T1000 (cell line): ENCODE measurements around the gene MYO15B.

Experiments
- DNase-seq: peaks from one replicate; lab custom pipeline; 2025; ENCODE audit warnings: mixed read lengths; lab: John Stamatoyannopoulos, UW

Gene MYO15B

DNA sequence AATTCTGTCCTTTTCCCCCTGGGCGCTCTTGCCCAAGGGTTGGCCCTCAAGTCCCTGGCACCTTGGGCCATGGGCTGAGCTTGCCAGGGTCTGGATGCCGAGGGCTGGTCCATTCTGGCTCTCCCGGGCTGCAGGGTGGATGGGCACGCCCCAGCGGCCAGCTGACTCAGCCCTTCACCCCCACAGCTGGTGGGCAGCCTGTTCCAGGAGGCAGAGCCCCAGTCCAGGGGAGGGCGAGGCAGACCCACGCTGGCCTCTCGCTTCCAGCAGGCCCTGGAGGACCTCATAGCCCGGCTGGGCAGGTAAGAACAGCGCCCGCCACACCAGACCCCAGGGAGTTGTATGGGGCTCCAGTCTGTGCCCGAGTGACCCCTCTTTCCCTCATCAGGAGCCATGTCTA is 15.0 kb downstream of the MYO15B start:
- no peak for DNase-seq

DNA sequence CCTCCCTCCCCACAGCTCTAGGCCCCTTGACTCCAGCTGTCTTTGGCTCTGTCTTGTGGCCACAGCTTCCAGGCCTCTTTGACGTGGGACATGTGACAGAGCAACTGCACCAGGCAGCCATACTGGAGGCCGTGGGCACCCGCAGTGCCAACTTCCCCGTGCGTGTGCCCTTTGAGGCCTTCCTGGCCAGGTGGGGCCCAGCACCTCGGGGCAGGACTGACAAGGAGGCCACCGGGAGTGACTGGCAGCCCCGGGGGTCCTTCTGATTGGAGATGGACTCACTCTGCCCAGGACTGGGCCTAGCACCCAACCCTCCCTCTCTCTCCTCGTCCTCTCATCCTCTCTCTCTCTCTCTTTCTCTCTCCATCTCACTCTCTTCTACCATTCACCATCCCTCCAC is 15.5 kb downstream of the MYO15B start:
- no peak for DNase-seq

- DNase-seq: no peak
Measured at GRCh38 chr17:75604034-75604695, 16.6 kb downstream of the MYO15B start.

DNA sequence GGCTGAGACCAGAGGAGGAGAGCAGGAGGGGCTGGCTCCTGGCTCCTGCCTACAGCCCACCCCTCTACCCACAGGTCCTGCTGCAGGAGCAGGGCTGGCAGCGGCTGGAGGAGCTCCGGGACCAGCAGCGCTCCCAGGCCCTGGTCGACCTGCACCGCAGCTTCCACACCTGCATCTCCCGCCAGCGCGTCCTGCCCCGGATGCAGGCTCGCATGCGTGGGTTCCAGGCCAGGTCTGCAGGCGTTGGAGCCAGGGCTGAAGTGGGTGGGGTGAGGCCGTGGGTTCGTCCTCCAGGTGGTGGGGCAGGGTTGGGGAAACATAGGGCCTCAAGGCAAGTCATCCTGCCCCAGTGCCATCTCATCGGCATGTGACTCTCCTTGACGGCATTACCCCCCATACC is 18.2 kb downstream of the MYO15B start:
- DNase-seq: no peak

GRCh38 chr17:75607086-75607485 is 19.5 kb downstream of the MYO15B start:
- DNase-seq: no peak

DNA sequence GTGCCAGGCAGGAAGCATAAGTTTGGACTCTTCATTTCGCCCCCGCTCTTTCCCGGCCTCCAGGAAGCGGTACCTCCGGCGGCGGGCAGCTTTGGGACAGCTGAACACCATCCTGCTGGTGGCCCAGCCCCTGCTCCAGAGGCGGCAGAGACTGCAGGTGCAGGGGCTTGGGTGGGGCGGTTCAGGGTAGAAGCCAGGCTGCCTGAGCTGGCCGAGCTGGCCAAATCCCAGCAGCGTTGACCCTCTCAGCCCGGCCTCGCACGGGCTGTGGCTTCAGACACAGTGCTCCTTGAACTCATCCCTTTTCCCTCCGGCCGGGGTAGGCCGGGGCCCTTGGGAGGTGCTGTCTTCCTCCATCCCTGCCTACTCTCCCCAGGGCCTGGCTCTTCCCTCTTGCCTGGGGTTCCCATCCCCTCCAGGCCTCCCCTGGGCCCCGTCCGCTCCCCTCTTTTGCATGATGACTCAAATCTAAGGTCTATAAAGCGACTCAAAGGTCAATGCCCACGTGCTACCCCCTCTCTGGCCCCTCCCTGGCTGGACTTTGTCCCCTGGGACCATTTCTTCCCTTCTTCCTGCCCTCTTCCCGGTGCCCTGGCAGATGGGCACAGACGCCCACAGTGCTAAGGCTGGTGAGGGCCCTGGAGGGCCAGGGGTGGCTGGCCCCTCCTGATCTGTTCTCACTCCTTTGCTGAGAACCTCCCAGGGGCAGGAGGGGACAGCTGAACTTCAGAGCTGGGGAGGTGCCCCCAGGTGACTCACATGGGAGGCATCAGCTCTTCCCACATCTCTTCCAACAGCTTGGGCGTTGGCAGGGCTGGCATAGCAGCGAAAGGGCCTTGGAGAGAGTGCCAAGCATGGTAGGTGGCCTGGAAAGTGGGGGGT is 22.7 kb downstream of the MYO15B start:
- peak; percentile 82 for DNase-seq

DNA sequence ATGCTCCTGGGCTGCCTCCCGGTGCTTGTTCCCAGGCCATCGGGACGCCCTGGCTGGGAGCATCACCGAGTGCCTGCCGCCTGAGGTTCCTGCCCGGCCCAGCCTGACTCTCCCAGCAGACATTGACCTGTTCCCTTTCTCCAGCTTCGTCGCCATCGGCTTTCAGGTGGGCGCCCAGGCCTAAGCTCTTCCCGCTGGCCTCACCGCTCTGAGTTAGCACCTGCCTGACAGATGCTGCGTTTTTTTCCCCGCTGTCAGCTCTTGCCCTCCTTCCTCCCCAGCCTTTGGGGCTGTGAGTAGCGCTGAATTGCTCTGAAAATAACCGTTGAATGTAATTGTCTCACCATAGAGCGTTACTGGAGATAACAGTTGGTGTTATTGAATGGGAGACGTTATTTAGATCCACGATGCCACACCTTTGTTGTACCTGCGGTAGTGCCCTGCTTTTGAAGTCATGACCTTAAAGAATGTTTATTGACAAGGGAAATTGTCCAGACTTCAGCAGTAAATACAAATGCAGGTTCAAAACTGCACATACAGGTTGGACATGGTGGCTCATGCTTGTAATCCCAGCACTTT is 24.3 kb downstream of the MYO15B start:
- DNase-seq: no peak

- DNase-seq: no peak
Measured at GRCh38 chr17:75612906-75613626, 25.5 kb downstream of the MYO15B start.

- DNase-seq: no peak
Measured at GRCh38 chr17:75614006-75614405, 26.4 kb downstream of the MYO15B start.

DNA sequence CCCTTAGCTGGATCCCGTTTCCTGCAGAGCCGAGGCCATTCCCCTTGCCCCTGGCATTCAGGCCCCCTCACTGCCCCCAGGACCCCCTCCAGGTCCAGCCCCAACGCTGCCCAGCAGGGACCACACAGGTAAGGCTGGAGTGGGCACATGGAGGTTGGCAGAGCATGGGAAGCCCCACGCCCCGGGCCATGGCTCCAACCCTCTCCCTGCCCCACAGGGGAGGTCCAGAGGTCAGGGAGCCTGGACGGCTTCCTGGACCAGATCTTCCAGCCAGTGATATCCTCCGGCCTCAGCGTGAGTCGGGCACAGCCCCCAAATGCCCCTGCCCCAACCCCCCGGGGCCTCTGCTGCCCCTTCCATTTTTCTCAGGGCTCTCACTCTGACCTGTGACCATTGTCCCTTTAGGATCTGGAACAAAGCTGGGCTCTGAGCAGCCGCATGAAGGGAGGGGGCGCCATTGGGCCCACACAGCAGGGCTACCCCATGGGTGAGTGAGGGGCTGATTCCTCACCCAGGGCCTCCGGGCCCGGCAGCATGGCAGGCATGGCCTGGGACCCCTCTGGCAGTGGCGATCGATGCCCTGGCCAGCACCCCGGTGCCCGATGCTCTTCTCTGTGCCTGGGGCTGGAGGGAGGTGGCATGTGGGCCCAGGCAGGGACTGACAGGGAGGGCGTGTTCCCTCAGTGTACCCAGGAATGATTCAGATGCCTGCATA is 27.1 kb downstream of the MYO15B start:
- no peak for DNase-seq

DNA sequence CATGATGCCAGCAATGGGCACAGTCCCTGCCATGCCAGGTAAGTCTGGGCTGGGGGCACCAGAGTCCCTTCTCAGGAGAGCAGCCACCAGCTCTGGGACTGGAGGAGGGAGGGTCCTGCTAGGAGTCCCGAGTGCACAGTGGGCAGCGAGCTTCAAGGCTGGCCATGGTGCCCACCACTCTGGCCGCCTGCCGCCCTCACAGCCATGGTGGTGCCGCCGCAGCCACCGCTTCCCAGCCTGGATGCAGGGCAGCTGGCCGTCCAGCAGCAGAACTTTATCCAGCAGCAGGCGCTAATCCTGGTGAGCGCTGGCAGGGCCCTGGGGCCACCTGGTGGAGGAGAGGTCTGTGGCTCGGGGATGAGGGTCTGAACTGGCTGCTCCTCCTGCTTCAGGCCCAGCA is 27.7 kb downstream of the MYO15B start:
- no peak for DNase-seq

DNA sequence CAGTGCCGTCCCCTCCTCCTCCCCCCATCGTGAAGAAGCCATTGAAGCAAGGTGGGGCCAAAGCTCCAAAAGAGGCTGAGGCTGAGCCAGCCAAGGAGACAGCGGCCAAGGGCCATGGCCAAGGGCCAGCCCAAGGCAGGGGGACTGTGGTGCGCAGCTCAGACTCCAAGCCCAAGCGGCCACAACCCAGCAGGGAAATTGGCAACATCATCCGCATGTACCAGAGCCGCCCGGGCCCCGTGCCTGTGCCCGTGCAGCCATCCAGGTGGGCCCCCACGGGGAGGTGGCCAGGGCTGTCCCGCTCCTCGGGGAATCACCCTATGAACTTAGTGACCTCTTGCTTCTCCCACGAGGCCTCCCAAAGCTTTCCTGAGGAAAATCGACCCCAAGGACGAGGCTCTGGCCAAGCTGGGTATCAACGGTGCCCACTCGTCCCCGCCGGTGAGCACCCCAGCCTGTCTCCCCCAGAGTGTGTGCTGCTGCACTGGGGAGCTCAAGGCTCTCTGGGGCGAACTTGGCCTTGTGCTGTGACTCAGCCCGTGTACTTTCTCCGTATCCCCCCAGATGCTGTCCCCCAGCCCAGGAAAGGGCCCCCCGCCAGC is 29.0 kb downstream of the MYO15B start:
- no peak for DNase-seq

GRCh38 chr17:75617218-75617617 is 29.6 kb downstream of the MYO15B start:
- DNase-seq: no peak

DNA sequence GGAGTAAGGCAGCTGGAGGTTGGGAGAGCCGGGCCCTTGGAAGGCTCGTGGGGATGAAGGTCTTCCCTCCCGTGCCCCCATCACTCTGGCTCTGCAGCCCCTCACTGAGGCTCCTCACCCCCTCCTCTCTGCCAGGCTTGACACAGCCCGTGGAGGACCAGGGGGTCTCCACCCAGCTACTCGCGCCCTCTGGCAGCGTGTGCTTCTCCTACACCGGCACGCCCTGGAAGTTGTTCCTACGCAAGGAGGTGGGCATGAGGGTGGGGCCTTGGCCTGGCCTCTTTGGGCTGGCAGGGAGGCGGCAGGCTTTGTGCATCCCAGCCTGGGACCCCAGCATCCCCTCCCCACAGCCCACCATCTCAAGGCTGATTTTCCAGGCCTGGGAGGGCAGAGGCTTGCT is 30.1 kb downstream of the MYO15B start:
- DNase-seq: no peak

DNA sequence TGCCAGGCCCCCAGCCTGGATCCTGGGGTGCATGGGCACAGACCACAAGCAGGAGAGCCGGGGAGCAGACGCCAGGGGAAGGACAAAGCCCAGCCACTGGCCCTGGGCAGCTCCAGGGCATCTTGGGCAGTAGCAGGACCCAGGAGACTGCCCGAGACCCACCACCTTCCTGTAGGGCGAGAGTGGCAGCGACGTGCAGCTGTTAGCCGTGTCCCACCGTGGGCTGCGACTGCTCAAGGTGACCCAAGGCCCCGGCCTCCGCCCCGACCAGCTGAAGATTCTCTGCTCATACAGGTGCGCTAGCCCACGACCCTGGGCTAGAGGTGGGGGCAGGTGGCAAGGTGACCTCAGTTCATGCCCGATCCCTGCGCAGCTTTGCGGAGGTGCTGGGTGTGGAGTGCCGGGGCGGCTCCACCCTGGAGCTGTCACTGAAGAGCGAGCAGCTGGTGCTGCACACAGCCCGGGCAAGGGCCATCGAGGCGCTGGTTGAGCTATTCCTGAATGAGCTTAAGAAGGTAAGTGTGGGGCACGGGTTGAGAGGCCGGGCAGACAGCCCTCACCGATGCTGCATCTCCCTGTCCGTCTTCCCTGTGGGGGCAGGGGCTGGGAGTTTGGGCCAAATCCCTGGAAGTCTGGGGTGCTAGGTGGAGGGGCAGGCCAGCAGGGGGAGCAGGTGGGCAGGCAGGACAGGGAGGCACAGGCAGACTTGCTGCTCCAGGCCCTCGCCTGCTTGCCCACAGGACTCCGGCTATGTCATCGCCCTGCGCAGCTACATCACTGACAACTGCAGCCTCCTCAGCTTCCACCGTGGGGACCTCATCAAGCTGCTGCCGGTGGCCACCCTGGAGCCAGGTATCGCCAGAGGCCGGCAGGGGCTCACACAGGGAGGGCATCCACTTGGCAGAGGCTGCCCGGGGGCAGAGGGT is 32.2 kb downstream of the MYO15B start:
- DNase-seq: no peak

DNA sequence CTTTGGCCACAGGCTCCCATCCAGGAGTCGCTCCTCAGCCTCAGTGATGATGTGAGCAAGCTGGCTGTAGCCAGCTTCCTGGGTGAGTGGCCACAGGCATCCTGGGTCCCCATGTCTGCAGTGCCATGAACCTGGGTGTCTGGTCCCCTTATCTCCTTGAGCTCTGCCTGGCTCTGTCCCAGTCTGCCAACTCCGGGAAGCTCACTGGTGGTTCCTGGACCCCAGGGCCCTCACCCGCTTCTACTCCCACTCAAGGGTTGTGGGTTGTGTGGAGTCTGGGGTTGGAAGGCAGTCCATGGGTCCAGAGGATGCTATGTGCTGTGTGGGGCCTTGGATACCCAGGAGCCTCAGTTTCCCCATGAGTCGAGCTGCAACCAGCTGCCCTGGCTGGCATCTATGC is 33.9 kb downstream of the MYO15B start:
- DNase-seq: no peak

DNA sequence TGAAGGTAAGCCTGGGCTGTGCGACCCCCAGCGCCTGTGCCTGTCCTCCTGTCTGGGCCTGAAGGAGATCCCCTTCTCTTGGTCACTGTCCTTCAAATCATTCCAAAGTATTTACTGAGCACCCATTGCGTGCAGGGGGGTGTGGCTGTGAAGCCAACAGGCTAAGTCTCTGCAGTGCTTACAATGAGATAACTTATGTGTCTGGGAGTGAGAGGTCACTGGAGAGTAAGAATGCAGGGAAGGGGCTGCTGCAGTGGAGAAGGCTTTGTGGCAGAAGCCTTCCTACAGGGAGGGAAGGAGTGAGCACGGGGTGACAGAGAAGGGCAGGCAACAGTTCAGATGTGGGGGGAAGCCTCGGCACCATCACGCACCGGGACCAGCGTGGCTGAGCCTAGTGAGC is 34.5 kb downstream of the MYO15B start:
- DNase-seq: no peak

DNA sequence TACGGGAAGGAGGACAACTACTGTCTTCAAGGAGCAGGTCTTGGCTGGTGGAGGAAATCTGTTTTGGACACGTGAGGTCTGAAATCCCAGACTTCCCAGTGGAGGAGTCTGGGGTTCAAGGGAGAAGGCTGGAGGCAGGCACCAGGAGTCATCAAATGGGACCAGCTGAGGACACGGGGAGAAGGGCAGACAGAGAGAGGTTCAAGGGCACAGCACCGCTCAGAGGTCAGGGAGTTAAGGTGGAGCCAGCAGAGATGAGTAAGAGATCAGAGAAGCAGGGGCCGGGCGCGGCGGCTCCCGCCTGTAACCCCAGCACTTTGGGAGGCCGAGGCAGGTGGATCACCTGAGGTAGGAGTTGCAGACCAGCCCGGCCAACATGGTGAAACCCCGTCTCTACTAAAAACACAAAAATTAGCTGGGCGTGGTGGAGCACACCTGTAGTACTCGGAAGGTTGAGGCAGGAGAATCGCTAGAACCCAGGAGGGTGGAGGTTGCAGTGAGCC is 35.2 kb downstream of the MYO15B start:
- DNase-seq: no peak

- DNase-seq: no peak
Measured at GRCh38 chr17:75623386-75623785, 35.8 kb downstream of the MYO15B start.

DNA sequence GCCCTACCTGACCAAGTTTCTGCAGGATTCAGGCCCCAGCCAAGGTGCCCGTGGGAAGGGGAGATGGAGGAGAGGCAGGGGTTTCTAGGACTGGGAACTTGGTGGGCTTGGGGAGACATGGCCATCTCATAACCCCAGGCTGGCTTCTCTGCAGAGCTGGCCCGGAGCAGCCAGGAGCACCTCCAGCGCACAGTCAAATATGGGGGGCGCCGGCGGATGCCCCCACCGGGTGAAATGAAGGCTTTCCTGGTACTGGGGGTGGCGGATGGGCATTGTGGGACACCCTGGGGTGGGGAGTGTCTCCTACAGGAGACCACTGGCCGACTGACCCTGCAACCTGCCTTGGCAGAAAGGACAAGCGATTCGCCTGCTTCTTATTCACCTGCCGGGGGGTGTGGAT is 36.4 kb downstream of the MYO15B start:
- no peak for DNase-seq
